ENCODE results near the gene SLCO4A1.

- no peak for TF ChIP-seq POLR2A (IDR thresholded peaks at IDR 0.05)
- TF ChIP-seq CTCF (IDR thresholded peaks at IDR 0.05), result no peak
- TF ChIP-seq POLR2AphosphoS5 (IDR thresholded peaks at IDR 0.05), result no peak
Observed at GRCh38 chr20:62698231-62698630, 55.9 kb downstream of the SLCO4A1 start.
